ENCODE measurements around the gene EPHA7. TPM values are rescaled to one million over a fixed set of nuclear protein-coding genes. Genes with fewer than 3 reads are reported as not detected.

EPHA7 gene
- polyA plus RNA-seq, 1 experiment, result not detected

- H3K4me3 ChIP-seq (ENCODE audit: low read depth, low read length), result no peak overlapping the region
- DNase-seq (ENCODE audit: low read depth), result no peak
- H3K27me3 ChIP-seq (ENCODE audit: control insufficient read depth, insufficient read depth, low read length), result no peaks in the 10 kb centered on the region
- CTCF ChIA-PET, result no interaction called here
- TF ChIP-seq CTCF (IDR thresholded peaks at IDR 0.05; ENCODE audit: insufficient read depth, low read depth, low read length), result no peak
- H3K36me3 ChIP-seq (ENCODE audit: control insufficient read depth, insufficient read depth, low read length), result no peaks in the 10 kb centered on the region
- POLR2A ChIA-PET, result no interaction called here
These were observed 25.7 kb downstream of the EPHA7 start for GRCh38 chr6:93393554-93394074.

GRCh38 chr6:93392797-93393196 lies 26.6 kb downstream of the EPHA7 start:
- POLR2A ChIA-PET, result no interaction called here
- CTCF ChIA-PET, result no interaction called here
- no peak for TF ChIP-seq CTCF (IDR thresholded peaks at IDR 0.05; ENCODE audit: insufficient read depth, low read depth, low read length)

GRCh38 chr6:93391965-93392364 lies 27.4 kb downstream of the EPHA7 start:
- DNase-seq (ENCODE audit: low read depth), result no peak
- Histone ChIP-seq H3K27me3 (ENCODE audit: control insufficient read depth, insufficient read depth, low read length) (no peaks in the 10 kb centered on the region), H3K36me3 (ENCODE audit: control insufficient read depth, insufficient read depth, low read length) (no peaks in the 10 kb centered on the region), H3K4me3 (ENCODE audit: low read depth, low read length) (no peak overlapping the region)
- ChIA-PET CTCF (no interaction called here), POLR2A (no interaction called here)
- no peak for TF ChIP-seq CTCF (IDR thresholded peaks at IDR 0.05; ENCODE audit: insufficient read depth, low read depth, low read length)

More at GRCh38 chr6:93392797-93393196, 26.6 kb downstream of the EPHA7 start:
- H3K4me3 ChIP-seq (ENCODE audit: low read depth, low read length), result no peak overlapping the region
- H3K27me3 ChIP-seq (ENCODE audit: control insufficient read depth, insufficient read depth, low read length), result no peaks in the 10 kb centered on the region
- DNase-seq (ENCODE audit: low read depth), result no peak
- no peaks in the 10 kb centered on the region for H3K36me3 ChIP-seq (ENCODE audit: control insufficient read depth, insufficient read depth, low read length)

- no peak for TF ChIP-seq CTCF (IDR thresholded peaks at IDR 0.05; ENCODE audit: insufficient read depth, low read depth, low read length)
- CTCF ChIA-PET, result no interaction called here
- Histone ChIP-seq H3K27me3 (ENCODE audit: control insufficient read depth, insufficient read depth, low read length) (no peaks in the 10 kb centered on the region), H3K36me3 (ENCODE audit: control insufficient read depth, insufficient read depth, low read length) (no peaks in the 10 kb centered on the region), H3K4me3 (ENCODE audit: low read depth, low read length) (no peak overlapping the region)
- DNase-seq (ENCODE audit: low read depth), result no peak
- POLR2A ChIA-PET, result no interaction called here
These were observed 30.2 kb downstream of the EPHA7 start for GRCh38 chr6:93389192-93389591.

GRCh38 chr6:93388070-93388469 lies 31.3 kb downstream of the EPHA7 start:
- Histone ChIP-seq H3K4me3 (ENCODE audit: low read depth, low read length) (no peak overlapping the region), H3K27me3 (ENCODE audit: control insufficient read depth, insufficient read depth, low read length) (no peaks in the 10 kb centered on the region), H3K36me3 (ENCODE audit: control insufficient read depth, insufficient read depth, low read length) (no peaks in the 10 kb centered on the region)
- CTCF ChIA-PET, result no interaction called here
- no peak for DNase-seq (ENCODE audit: low read depth)
- no peak for TF ChIP-seq CTCF (IDR thresholded peaks at IDR 0.05; ENCODE audit: insufficient read depth, low read depth, low read length)
- POLR2A ChIA-PET, result no interaction called here

Measured in BJ (cell line).